HG03039 (cell line): ENCODE measurements around the gene CHCHD6.

Experiments used
- ATAC-seq: cut with Tn5 transposase; IDR thresholded peaks from one replicate; pipeline ENCODE4 v1.9.1; 2021; ENCODE audit warnings: mild to moderate bottlenecking, moderate library complexity; ENCODE audit not compliant: unreplicated experiment

The CHCHD6 gene

DNA sequence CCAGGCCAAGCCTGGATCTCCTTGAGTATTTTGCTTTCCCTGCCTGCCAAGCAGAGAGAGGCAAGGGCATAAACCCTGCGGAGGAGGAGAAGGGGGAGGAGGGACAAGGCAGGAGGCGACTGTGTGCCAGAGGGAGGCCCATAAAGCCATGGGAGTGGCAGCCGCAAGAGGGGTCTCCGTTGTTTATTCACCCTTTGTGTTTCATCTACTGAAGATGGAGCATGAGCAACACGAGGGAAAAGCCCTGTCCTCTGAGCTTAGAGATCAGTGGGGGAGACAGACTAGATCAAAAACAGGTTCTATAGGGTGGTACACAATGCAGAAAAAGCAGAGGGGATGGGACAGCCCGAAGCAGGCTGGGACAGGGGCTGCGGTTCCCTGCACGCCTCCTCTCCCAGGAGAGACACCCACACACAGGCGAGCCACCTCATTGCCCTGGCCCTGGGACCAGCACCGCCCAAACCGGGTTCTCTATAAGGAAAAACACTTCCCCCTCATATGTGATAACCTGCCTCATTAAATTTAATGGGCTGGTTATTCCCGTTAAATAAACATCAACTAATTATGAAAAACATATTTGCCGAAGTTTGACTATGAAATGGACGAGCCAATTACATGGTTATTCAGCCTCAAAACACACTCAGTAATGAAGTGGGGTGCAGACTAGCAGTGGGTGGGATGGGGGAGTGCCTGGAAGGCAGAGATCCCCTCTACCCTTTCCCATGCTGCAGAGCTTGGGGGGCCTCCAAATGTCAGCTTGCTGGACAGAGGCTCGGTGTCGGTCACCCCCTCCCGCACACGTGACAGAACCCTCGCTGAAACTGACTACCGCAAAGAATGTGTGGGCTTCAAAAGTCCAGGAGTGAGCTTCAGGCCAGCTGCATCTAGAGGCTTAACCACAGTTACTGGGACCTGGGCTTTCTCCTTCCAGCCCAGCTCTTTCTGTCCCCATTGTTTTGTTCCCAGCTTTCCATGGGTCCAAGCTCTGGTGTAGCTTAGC is 264.7 kb downstream of the CHCHD6 start:
- ATAC-seq: no peak

DNA sequence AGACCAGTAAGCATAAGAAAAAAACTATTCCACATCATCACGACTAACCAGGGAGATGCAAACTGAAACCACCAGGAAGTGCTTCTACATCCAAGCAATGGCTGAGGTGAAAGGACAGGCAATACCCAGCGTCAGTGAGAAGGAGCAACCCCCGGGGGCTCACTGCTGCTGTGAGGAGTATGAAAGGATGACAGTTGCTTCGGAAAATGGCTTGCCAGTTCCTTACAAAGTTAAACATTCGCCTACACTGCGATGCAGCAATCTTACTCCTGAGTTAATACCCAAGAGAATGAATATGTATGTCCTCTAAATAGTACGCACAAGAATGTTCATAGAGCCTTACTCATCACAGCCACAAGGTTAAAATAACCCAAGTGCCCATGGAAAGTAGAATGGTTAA is 265.5 kb downstream of the CHCHD6 start:
- ATAC-seq: no peak

DNA sequence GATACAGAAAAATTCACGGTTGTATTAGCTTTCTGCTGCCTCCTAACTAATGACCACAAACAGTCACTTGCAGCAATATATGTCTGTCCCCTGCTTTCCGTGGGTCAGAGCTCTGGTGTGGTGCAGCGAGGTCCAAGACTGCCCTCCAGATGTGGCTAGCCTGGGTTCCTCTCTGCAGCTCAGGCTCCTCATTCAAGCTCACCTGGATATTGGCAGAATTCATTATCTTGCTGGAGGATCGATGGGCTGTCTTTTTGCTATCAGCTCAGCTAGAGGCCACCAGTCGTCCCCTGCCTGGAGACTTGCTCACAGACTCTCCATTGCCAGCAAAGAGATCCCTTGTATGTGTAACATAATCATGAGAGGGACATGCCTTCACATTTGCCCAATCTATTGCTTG is 266.1 kb downstream of the CHCHD6 start:
- no peak for ATAC-seq

DNA sequence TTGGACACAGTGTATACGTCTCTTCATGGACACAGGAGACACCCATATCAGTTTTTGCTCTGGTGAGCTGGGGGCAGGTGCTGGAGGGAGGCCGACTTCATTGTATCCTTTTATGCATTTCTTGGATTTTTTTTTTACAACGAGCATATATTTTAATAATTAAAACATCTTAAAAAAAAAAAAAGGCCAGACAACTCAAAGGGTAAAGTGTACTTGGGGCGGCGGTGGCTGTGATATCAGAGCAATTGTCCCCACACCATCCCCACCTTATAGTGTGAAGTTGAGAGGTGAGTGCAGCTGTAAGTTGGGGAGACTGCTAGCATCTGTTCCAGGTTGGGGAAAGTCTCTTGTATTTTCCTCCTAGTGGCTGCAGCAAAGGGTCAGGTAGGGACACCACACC is 266.9 kb downstream of the CHCHD6 start:
- no peak for ATAC-seq

DNA sequence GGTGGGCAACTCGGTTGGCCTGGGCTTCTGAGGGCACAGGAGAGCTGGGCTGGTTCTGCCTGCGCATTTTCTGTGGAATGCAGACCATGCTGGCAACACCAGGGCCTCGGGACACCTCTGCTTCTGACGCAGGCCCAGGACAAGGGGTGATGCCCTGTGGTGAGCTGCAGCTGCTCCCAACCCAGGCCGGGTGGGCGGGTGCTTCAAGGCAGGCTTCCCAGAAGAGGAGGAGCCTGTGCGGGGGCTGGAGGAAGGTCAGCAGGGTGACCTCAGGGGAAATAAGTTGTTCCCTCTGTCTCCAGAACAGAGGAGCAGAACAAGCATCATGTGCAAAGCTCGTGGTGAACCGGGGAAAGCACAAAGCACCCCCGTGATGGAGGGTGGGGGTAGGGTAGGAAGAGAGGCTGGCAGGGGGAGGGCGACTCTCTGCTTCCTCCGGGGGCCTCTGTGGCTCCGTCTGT is 267.9 kb downstream of the CHCHD6 start:
- no peak for ATAC-seq

DNA sequence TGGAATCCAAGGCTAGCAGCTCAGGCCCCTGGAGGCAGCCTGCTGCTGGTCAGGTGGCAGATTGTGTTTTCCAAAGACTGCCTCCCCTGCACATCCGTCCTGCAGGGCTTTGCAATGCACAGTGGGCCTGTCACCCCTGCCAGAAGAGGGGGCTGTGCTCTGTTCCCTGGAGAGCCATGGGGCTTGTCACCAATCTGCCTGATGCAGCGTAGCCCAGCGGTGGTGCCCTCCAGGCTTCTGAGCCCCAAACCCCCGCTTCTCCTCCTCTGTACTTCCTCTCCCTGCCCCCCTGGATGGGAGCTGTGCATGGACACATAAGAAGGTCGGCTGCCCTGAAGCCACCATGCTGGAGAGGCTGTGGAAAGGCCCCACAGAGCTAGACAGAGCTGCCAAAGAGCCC is 268.8 kb downstream of the CHCHD6 start:
- no peak for ATAC-seq

DNA sequence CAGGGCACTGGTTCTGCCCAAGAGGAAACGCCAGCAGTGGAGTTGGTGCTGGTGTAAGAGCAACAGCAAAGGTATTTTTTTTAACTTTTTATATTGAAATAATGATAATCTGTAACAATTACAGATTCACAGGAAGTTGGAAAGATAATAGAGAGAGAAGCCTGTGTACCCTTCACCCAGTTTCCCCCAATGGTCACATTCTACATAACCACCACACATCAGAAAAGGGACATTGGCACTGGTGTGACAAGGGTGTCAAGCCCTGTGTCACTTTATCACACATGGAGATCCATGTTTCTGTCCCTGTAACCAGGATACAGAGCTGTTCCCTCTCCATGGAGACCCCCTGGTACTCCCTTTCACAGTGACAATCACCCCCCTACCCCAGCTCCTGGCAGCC is 269.8 kb downstream of the CHCHD6 start:
- ATAC-seq: no peak

DNA sequence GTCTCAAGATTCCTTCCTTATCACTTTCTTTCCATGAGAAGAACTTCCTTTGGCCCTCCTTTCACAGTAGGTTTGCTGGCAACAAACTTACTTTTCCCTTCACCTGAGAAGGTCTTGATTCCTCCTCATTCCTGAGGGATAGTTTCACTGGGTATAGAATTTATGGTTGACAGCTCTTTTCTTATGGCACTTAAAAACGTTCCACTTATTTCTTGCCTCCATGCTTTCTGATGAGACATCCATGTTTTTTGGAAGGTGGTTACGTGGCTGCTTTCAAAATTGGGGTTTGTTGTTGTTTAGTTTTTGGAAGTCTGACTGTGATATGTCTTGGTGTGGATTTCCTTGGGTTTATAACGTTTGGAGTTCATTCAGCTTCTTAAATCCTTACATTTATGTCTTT is 270.7 kb downstream of the CHCHD6 start:
- no peak for ATAC-seq

DNA sequence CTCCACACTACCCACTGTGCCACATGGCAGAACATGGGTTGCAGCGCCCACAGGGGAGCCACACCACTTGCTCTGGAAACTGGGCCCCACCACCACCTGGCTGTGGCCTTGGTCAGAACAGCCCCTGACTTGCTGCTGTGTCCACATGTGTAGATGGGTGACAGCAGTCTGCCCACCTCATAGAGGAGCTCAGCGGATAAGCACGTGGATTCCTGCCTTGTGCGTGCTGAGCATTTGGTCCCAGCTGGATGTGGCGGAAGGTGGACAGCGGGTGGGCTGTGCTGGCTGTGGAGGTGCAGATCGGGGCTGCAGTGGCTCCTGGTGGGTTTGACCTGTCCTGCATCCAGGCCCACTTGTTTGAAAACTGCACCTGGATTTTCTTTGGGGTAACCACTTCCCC is 272.9 kb downstream of the CHCHD6 start:
- no peak for ATAC-seq

DNA sequence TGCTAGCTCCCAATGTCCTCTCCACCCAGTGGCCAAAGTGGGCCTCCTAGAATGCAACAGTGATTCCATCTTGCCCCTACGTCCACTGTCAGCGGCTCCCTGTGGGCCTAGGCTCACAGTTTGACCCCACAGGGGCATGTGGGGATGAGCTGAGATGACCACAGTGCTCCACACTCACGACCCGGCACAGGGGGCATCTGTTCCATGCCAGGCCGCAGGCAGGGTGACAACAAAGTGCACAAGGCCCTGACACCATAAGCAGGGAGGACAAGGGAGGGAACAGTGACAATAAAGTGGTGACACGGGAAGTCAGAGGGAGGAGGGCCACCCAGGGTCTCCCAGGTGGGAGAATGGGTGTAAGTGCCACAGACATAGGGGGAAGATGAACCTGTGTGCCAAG is 273.8 kb downstream of the CHCHD6 start:
- ATAC-seq: no peak

DNA sequence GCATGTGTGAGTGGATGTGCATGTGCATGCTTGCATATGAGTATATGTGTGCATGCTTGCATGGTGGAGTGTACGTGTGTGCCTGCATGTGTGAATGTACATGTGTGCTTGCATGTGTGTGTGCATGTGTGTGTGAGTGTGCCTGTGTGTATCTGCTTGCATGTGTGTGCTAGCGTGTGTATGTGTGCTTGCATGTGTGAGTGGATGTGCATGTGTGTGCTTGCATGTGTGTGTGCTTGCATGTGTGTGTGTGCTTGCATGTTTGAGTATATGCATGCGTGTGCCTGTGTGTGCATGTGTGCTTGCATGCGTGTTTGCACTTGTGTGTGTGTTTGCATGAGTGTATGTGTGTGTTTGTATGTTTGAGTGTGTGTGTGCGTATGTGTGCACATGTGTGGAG is 274.3 kb downstream of the CHCHD6 start:
- ATAC-seq: no peak

DNA sequence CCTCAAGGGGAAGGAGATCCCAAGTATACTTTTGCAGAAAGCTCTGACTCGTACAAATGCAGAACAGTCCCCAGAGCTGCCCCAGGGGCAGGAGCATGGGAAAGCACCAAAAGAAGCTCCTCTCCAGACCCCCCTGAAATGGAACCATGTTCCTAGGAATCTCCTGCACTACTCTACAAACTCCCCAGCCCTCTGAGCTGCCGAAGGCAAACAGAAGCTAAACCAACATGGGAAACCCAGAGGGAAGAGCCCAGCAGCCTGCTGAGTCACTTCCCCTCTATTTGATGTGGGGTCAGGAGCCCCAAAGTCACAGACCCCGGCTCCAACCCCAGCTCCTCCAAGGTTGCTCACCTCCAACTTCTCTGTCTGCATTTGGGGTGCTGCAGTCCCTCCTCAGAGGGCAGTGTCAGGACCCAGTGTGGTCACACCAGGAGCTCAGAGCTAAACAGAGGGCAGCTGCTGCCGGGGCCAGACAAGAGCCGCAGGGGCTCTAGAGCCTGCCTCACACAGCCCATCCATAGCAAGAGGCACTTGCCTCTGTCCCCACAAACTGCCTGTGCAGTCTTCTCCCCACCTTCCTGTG is 275.1 kb downstream of the CHCHD6 start:
- no peak for ATAC-seq

DNA sequence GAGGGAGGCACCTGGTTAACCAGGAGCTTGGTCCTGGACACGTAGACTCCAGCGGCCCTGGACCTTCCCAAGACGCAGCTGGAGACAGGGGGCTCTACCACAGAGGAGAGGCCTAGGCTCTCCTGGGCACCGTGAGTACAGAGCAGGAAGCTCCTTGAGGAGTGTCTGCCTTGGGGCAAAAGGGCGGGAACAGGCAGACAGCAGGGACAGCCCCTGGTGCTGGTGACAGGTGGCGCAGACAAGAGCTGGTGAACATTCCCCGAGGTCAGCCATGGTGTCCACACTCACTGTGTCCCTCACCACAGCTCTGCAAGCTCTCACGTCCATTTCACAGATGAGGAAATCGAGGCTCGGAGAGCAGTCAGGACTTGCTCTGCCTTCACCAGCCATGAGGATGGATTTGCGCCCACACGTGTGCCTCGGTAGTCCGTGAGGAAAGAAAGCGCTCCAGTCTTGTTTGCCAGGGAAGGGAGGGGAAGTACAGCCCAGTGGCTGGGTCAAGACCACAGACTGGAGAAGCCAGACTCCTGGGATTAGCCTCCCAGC is 276.3 kb downstream of the CHCHD6 start:
- no peak for ATAC-seq

DNA sequence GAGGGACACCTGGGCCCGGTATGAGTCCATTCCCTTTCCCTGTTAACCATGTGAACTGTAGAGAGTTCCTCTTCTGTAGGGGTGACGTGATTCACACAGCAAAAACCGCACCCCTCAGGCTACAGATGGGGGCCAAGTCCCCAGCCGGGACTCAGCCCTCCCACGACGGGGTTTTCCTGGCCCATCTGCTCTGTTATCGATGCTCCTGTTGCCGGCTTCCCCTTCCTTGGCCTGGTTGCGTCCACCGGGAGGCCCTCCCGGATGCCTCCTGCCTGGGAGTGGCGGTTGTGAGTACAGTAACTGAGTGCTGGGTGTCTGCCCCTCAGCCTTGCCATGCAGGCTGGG is 278.1 kb downstream of the CHCHD6 start:
- ATAC-seq: peak; percentile 24

DNA sequence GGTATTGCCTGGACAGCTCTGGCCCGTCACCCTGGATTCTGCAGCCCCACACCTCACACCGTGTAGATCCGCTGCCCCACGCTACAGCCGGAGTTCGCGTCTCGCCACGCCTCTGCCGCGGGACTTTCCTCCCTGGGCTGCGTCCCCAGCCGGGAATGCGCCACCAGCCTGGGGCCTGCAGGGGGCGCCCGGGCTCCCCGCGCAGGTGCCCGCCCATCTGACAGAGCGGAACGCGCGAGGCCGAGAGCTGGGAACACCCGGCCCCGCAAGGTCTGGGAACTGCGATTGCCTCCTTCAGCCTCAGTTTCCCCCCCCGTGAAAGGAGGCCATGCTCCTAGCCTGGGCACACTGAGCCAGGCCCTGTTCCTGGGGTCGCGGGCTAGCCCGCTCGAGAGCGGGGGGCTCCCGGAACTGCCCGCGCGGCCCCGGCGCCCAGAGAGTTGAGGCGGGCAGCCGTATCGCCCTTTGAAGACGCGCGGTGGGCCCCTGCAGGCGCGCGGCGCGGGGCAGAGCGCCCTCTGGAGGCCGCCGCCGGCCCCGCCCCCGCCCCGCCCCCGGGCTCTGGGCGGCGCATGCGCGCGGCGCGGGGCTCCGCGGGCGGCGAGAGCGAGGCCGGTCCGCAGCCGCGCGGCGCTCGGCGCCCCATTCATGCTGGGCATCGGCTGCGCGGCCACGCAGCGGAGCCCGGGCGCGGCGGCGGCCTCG is 278.6 kb downstream of the CHCHD6 start, which contains the start of gene PLXNA1:
PLXNA1 (plus strand) TSS at position 645 of the 705 bp plus-strand sequence. CDS start 5,479 bp downstream, outside the sequence.
- peak; percentile 66 for ATAC-seq

DNA sequence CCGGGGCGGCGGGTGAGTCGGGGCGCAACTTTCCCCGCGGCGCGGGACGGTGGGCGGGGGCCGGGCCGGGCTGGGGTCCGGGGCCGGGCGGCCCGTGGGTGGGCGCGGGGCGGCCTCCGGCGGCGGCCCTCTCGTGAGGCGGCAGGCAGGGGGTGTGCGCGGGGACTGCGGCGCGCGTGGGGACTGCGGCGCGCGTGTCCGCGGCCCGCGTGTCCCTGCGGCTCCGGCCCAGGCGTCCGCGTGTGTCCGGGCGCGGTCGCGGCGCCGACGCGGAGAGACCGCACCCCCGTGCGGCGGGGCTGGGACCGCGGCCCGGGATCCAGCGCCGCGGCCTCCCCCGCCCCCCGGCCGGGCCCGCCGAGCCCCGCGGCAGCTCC is 279.2 kb downstream of the CHCHD6 start:
- peak; percentile 7 for ATAC-seq

DNA sequence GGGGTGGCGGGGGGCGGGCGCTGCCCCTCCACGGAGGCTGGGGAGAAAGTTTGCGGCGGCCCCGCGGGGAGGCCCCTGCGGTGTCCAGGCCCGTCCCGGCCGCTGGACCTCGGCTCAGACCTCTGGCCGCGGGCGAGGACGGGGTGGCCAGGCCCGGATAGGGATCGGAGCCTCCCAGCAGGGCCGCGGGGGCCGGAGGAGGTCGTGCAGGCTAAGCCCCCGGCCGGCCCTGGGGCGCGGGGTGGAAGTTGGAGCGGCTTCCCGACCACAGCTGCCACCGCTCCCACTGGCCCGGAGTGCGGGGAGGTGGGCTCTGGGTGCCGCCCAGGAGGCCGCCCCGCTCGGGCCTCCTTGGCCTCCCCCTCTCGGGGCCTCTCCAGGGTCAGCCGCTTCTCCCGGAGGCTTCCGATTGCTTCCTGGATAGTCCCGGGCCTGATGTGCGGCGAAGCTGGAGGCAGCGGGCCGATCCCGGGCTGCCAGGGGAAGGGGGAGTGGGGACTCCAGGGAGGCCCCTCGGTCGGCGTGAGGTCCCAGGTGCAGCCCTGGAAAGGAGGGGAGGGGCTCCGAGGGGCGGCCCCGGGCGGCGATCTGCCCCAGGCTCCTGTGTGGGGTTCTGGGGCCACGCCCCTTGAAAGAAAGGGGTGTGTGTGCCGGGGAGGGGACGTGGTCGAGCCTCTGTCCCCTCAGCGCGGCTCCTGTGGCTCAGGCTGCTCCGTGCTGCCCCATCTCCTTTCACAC is 279.8 kb downstream of the CHCHD6 start:
- peak; percentile 2 for ATAC-seq

DNA sequence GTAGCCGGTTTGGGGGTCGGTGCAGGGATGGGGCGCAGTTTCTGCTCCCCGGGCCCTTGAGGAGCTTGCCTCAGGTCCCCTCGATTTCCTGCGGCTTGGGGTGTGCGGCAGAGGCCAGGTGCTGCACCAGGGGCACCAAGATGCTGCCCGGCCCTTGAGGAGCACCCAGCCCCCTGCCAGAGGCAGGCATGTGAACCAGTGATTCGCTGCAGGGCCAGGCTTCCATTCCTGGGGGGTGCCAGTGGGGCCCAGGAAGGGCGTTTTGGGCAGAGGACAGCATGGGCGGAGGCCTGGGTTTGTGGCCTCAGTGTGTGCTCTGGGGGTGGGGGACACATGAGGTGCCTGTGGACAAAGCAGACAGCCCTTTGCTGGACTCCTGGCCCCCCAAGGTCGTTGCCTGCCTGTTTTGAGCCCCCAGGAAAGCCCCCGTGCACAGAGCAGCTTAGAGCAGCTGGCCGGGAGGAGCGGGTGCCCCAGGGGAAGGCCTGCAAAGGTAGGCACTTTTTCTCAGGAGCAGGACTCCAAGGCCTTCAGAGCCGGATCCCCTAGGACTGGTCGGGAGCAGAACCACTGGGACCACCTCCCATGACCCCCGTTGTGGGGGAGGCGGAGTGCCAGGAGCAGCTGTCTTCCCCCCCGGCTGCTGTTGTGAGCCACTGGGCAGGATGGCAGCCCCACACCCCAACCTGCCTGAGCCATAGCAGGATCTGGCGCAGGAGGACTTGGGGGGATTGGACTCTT is 280.5 kb downstream of the CHCHD6 start:
- no peak for ATAC-seq

DNA sequence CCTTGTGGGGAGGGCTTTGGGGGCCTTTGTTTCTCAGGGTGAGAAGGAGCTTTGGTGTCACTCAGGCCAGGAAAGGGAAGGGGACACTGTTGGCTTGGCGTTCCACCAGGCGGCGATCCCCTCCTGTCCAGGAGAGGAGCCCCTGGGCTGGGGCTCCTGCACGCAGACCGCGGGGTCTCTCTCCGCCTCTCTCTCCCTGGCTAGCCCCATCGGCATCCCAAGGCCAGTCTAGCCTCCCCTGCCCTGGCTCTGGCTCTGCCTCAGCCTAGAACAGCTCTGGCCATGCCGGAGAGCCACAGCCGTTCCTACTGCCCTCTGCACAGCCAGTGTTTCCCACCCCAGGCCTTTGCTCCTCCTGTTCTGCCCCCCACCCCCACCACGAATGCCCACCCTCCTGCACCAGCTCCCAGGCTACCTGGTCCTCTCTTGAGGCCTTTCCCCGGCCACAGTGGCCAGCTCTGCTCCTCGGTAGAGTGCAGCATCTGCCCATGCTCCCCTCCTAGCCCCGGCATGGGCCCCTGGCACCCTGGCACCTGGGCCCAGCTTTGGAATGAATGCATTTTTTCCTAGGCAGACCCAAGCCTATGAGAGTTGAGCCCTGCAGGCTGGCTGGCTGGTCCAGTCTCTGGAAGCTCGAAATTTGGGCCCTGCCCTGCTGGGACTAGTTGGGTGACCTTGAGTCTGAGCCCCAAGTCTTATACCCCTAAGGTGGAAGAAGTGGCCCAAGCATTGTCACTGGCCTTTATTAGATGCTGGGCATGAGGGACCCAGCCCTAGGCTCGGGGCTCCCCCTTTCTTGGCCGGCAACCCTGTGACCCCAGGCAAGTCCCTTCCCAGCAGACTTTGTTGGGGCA is 281.3 kb downstream of the CHCHD6 start:
- no peak for ATAC-seq
